C4-2B (cell line): ENCODE data around the gene GLOD4.

Source experiments
- H3K27ac ChIP-seq: fragments of 450-650 bp; 2 replicates; pipeline ENCODE4 v1.5.1; 2017
- ZFX ChIP-seq: fragments of 450-650 bp; IDR thresholded peaks from 2 replicates; pipeline ENCODE4 v1.6.1; 2017
- TF ChIP-seq, protein P1 (sequence below): fragments of 450-650 bp; conservative IDR thresholded peaks from 2 replicates; pipeline ENCODE4 v1.5.1; 2017; ENCODE audit warnings: mild to moderate bottlenecking

The GLOD4 gene

DNA sequence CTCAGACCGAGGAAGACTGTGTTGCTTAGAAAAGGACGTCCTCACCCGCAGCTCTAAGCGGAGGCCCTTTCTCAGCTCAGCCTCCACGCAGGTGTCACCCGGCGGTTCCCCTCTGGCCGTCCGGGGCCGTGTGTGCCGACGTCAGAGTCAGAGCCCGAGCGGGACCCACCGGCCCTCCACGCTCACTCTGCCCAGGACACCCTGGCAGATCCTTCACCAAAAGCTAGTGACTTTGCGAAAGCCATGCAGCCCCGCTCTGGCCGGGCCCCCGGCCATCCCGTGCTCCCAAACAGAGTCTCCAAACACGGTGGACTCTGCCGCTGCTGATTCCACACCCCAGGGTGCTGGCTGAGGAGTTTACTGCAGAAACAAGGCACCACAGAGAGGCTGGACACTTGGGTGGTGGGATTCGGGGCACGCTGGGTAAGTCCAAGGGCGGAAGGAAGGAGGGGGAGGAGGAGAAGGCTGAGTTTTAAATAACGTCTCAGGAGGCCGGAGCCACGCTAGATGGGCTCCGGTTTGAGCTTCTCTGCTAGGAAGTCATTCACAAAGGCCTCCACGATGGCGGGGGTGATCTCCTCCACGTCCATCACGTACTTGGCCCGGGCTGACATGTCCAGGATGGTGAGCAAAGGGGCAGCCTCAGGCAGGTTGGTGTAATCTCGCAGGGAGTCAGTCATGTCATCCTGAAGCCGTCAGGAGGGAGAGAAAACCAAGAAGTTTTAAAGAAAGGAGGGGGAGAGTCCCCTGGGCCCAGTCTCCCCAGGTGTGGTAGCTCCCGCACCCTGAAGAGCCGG lies 18.6 kb upstream of the GLOD4 start:
- no peak for TF ChIP-seq ZFX
- TF ChIP-seq, protein P1, sequence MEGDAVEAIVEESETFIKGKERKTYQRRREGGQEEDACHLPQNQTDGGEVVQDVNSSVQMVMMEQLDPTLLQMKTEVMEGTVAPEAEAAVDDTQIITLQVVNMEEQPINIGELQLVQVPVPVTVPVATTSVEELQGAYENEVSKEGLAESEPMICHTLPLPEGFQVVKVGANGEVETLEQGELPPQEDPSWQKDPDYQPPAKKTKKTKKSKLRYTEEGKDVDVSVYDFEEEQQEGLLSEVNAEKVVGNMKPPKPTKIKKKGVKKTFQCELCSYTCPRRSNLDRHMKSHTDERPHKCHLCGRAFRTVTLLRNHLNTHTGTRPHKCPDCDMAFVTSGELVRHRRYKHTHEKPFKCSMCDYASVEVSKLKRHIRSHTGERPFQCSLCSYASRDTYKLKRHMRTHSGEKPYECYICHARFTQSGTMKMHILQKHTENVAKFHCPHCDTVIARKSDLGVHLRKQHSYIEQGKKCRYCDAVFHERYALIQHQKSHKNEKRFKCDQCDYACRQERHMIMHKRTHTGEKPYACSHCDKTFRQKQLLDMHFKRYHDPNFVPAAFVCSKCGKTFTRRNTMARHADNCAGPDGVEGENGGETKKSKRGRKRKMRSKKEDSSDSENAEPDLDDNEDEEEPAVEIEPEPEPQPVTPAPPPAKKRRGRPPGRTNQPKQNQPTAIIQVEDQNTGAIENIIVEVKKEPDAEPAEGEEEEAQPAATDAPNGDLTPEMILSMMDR = no peak
- no peak overlapping the region for H3K27ac ChIP-seq

DNA sequence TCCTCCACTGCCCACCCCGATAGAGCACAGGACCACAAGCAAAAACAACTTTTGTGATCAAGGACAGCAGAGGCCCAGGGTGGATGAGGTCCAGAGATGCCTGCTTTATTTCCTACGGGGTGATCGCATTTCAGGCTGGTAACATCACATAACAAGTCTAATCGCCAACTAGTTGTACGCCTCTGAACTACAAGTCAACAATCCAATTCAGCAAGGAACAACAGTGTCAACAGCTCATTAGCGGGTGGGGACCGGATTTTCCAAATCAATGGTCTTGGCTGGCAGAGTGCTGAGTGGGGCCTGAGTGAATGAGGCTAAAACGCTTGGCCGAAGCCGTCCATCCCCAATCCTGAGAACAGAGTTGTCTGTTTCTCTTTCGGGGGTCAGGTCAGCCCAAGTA lies 17.2 kb upstream of the GLOD4 start:
- TF ChIP-seq, protein P1 = no peak
- TF ChIP-seq ZFX = no peak
- no peak overlapping the region for H3K27ac ChIP-seq

DNA sequence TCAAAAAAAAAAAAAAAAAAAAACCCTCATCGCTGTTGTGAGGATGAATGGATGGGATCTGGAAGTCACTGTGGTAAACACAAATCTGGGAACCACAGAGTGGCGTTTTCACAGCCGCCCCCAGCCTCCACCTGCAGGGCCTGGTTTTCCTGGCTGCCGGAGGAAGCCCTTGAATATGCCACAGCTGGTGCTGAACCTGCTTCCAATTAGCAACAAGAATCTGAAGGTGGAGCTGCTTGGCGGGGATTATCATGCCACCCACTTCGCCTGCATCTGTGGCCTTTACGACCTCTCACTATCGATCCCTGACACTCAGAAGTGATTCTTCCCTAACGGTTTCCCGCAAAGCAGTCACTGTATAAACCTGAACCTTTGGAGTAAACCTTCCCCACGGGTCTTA lies 16.2 kb upstream of the GLOD4 start:
- TF ChIP-seq, protein P1 = no peak
- no peak for TF ChIP-seq ZFX
- no peak overlapping the region for H3K27ac ChIP-seq

DNA sequence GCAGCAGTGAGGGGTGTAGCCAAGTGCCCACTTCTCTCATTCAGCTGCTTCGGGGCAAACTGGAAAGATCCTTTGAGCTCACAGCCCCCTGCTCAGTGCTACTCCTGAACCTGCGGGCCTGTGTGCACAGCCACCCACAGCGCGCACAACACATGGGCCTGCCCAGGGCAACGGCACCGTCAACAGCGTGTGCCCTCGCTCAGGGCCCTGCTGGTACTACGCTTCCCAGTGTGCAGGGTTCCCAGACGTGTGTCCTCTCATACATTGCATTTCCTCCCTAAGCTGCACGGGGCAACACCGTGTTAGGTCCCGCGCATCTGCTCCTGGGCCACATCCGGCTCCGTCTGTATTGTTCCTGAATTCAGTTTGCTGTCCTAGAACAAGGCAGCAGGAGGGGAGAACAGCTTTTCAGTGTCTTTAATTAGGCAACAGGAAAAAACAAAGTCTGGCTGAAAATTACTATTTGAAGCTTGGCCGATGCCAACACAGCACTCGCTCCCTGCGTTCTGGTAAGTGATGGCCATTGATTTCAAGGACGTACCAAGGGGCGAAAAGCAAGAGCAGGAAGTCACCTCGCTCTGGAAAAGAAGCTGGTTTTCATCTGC lies 15.3 kb upstream of the GLOD4 start:
- H3K27ac ChIP-seq = no peak overlapping the region
- no peak for TF ChIP-seq ZFX
- TF ChIP-seq, protein P1 = no peak

DNA sequence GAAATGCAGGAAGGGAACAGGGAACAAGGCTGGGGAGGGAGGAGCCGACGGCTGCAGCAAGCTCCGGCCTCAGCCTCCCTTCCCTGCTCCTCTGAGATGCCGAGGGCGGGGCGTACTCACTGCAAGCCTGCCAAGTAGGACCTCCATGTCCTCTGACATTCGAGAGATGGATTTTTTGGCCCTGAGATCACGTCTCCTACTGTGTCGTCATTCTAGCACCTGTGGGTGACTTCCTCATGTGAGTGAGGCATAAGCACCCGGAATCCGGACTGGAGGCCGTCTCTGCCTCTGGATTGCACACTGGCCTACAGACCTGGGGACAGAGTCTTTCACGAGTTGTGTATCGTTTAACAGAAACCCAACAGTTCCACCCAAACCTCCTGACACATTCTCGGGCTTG lies 14.5 kb upstream of the GLOD4 start:
- TF ChIP-seq, protein P1 = no peak
- no peak for TF ChIP-seq ZFX
- H3K27ac ChIP-seq = no peak overlapping the region

DNA sequence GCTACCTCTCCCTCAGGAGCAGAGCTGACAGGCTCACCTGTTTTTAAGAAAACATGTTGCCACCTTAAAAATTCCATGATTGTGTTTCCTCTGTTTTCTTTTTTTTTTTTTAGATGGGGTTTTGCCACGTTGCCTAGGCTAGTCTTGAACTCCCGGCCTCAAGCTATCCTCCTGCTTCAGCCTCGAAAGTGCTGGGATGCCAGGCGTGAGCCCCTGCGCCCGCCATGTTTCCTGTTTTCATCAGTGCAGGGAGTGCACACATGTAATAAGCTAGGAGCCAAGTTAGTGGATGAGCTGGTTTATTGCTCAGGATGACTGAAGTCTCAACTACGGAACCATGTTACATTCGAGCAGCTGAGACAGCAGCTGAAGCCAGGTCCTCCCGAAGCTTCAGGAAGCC lies 13.6 kb upstream of the GLOD4 start:
- TF ChIP-seq, protein P1 = no peak
- TF ChIP-seq ZFX = no peak
- no peak overlapping the region for H3K27ac ChIP-seq

DNA sequence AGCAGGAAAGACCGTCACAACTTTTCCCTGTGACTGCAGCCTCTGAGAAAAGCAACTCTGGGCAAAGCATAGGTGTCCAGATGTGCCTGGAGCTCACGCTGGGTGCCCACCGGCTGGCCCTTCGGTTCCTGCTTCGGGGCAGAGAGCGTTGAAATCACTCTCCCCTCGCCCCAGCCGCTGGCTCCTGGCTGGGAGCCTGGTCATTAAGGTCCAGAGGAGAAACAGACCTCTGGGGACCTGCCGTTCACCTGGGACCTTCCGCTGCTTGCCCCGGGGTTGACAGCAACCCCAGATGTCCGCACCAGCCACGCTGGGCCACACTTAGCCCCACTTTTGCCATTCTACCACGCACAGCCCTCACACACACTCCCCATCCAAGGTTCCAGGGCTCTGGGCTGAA lies 13.2 kb upstream of the GLOD4 start:
- H3K27ac ChIP-seq = no peak overlapping the region; the same call in 1 of the 2 replicates
- no peak for TF ChIP-seq ZFX
- TF ChIP-seq, protein P1 = no peak
